Measurements from ENCODE around the gene RRP7A.
"Not testable (repeated sequence)": the region's sequence is repeated elsewhere in the genome, so short reads cannot be mapped to it uniquely, and the experiment has no call there.

RRP7A gene

GRCh38 chr22:42493393-42493792 lies 26.2 kb downstream of the RRP7A start:
- ATAC-seq: no peak

DNA sequence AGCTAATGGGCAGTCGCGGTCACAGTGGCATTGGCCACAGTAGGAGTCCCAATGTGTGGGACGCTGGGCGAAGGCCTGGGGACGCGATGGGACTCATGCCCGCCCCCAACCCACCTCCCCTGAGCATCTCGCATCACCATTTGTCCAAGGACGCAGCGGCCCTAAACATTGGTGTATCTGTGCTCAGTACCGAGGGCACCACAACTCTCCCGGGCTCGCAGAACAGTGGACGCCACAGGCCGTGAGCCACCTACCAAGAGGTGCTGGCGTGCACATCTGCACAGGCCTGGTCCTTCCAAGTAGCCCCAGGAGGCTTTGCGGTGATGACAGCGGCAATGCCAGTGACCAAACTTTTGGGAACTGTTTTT lies 27.3 kb downstream of the RRP7A start:
- no peak for ATAC-seq

GRCh38 chr22:42490243-42490832 lies 29.3 kb downstream of the RRP7A start:
- ATAC-seq: no peak

DNA sequence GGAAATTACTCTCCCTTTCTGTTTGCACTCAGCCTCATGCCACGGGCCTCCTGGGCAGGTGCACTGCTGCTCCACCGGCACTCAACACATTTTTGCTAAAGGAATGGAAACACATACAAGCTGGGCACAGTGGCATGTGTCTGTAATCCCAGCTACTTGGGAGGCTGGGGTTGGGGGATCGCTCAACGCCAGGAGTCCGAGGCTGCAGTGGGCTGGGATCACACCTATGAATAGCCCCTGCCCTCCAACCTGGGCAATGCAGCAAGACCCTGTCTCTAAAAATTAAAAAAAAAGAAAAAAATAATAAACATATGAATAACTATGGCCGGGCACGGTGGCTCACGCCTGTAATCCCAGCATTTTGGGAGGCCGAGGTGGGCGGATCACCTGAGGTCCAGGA lies 30.6 kb downstream of the RRP7A start:
- ATAC-seq: no peak

DNA sequence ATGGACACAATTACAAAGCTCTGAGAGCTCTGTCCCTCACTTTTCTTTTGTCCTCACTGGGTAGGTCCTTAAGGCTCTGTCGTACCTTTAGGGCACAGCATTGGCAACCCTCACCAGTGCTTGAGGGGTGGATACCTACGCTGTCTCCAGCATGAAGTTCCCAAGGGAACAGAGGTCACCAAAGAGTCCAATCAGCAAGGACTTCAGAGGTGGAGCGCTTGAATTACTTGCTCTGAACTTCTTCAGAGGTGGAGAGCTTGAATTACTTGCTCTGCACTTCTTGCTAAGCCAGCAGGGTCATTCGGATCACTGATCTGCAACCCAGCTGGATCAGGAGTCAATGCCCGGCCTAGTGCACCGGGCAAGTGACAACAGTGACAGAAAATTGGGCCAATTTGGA lies 35.1 kb downstream of the RRP7A start:
- no peak for ATAC-seq

- ATAC-seq: not testable (repeated sequence)
Observed at GRCh38 chr22:42483610-42484223, 35.9 kb downstream of the RRP7A start.

DNA sequence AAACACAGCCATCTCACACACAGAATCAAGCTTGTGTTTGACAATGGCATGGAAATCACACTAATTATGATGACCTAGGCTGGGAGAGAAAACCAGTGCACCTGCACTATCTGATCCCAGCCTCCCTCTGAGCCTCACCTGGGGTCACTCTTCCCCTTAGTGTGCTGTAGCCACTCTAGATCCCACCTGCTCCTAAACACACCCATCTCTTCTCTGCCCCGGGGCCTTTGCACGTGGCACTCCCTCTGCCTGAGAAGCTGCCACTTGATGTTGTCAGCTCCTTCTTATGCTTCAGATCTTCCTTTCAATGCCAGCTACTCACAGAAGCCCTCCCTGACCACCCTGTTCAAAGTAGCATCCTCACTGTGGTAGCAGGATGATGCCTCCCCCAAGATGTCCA lies 44.5 kb downstream of the RRP7A start:
- no peak for ATAC-seq

- ATAC-seq: peak in 1 of 2 donors; percentile 48
Observed at GRCh38 chr22:42473484-42474193, 46.0 kb downstream of the RRP7A start.

DNA sequence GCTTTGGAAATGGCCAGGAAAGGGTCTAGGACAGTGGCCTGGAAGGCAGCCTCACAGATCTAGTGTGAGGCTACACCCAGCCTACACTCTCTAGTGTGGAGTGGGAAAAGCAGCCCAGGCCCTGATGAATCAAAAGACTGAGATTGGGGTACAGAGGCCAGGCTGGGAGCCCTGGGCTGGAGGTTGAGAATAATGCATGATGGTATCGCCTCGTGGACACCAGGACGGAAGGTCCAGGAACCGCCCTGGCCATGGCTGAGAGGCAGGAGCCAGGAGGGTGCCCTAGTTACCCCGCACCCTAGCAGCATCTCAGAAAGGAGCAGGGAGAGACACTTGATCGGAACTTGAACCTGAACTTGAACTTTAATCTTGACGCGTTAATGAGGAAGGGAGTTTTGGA lies 46.9 kb downstream of the RRP7A start:
- no peak for ATAC-seq

DNA sequence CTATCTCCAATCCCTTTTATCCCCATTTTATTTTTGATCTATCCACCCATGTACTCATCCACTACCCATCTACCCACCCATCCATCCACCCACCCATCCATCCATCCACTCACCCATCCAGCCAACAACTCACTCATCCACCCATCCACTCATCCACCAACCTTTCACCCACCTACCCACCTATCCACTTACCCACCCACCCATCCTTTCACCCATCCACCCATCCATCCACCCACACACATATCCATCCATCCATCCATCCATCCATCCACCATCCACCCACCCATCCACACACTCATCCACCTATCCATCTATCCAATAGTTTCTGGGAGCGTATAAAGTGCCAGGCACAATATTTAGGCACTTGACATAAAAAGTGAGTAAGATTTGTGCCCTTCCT lies 48.2 kb downstream of the RRP7A start:
- ATAC-seq: no peak

DNA sequence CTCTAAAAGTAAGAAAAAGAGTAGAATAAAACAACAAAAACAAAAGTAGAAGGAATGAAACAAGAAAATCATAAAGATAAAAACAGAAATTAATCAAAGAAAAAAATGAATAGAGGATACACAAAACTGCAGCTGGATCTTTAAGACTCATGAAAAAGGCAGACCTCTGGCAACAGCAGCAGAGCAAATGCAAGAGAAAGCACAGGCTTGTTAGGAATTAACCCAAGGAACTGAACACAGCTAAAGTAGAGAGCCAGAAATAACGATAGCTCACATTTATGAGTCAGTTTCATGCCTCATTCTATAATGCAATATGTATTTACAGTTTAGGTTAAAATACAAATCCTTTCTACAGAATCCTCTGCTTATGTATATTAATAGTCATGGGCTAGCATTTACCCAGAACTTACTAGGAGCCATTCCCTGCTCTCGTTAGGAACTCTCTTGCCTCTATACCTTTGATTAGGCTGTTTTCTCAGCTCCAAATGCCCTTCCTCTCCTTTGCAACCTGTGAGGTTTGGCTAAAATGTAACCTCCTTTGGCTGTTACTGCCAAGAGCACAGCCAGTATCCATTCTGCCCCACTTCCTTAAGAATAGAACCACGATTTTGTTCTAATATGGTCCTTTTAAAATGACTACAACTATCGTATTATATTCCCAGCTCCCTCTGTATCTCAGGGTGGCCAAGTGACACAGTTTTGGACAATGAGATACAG lies 49.1 kb downstream of the RRP7A start:
- ATAC-seq: no peak

- no peak for ATAC-seq
Observed at GRCh38 chr22:42468841-42469240, 50.8 kb downstream of the RRP7A start.

DNA sequence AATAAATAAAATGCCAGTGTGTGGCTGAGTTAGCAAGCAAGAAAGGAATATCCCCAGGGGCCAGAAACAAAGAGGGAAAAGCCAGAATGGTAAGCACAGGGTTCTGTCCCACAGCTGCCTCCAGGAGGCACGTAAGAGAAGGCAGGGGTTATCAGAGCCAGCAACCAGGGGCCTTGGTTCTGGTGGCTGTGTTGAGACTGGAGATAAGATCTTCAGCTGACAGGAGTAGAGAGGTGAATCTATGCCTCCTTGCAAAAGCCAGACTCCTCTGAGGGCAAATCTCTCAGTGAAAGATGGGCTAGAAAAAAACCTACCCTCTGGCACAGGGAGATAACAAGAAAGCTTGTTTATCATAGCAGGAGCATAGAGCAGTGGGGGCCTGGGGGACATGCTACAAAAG lies 57.6 kb downstream of the RRP7A start:
- ATAC-seq: no peak

- ATAC-seq: no peak
Observed at GRCh38 chr22:42461511-42461910, 58.1 kb downstream of the RRP7A start.

Data from activated CD4-positive, CD25-positive, alpha-beta regulatory T cell treated with anti-CD3 and anti-CD28 coated beads, Interleukin-2, amount 50 U/mL, for 24 hours (primary cell).